Measurements from ENCODE around the gene TMEM41B.

Gene TMEM41B

DNA sequence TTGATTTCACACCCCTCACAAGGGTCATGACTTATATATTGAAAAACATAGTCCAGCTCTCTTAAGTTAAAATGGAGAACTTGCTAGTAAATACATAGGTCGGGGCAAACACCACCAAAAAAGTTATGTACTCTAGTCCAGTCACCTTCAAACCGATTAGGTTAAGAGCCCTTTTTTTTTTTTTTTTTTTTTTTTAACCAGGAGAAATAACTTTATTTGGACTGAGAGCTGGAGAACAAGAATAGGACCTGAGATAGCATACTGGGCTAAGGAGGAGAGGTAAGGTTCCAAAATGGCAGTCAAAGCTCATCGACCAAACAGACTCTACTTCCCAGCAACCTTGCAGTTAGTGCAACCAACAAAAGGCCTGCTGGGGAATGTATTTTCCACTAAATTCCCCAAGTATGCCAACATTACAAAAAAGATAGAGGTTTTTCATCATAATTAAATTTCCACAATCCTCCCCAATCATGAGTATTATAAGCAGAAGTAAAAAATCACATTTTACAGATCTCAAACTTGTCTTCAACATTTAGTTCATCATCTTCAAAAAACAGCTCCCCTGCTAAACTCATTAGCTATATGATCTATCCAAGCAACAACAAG is 3.8 kb downstream of the TMEM41B start:
- DNase-seq (ENCODE audit: extremely low read depth in 1 of 2, low read depth in 1 of 2) = no peak

- no peak for DNase-seq (ENCODE audit: extremely low read depth in 1 of 2, low read depth in 1 of 2)
These were observed 10.2 kb downstream of the TMEM41B start for GRCh38 chr11:9304178-9304577.

DNA sequence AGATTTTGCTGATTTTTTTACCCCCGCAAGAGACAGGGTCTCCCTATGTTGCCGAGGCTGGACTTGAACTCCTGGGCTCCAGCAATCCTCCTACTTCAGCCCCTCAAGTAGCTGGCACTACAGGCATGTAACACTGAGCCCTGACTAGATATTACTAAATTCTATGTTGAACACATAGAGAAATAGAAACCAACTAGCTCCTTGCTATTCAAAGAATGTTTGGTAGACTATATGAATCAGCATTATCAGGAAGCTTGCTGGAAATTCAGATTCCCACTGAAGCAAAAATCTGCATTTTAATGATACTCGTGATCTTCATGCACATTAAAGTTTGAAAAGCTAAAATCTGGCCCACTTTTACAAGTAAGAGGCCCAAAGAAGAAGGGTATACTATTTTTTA is 11.9 kb downstream of the TMEM41B start:
- no peak for DNase-seq (ENCODE audit: extremely low read depth in 1 of 2, low read depth in 1 of 2)

GRCh38 chr11:9301720-9302119 is 12.7 kb downstream of the TMEM41B start:
- DNase-seq (ENCODE audit: extremely low read depth in 1 of 2, low read depth in 1 of 2) = no peak

DNA sequence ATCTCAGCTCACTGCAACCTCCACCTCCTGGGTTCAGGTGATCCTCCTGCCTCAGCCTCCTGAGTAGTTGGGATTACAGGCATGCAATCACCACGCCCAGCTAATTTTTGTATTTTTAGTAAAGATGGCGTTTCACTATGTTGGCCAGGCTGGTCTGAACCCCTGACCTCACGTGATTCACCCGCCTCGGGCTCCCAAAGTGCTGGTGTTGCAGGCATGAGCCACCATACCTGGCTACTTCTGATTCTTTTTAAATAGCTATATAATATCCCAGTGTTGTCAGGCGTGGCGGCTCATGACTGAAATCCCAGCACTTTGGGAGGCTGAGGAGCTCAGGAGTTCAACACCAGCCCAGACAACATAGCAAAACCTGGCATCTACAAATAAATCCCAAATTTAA is 20.7 kb downstream of the TMEM41B start:
- DNase-seq (ENCODE audit: extremely low read depth in 1 of 2, low read depth in 1 of 2) = no peak

- DNase-seq (ENCODE audit: extremely low read depth in 1 of 2, low read depth in 1 of 2) = no peak
These were observed 28.4 kb downstream of the TMEM41B start for GRCh38 chr11:9285850-9286587.

DNA sequence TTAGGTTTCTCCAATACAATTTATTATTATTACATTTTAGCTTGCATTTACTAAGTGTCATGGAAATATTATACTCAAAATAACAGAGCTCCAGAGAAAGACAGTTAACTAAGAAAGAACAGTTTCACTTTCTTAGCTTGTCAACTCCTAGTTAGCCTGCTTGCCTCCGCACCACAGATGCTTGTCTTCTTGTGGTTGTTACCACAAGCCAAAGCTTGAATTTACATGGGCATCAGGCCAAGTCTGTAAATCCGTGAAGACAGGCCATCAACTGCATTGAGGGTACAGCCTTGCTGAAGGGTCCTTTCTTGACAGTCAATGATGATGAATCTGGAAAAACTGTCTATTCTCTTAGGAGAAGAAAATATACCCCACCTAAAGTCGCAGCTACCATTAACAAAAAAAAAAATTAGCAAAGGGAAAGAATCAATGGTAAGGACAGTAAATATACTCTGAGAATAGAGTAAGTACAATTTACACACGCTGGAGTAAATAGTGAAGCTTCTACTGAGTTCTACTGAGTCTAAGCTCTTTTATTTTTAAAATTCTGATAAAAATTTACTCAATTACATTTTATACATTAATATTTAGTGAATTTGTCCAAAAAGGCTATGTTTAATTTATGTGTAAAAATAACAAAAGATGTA is 33.6 kb downstream of the TMEM41B start:
- peak in 1 of 2 donors; percentile 57 for DNase-seq (ENCODE audit: extremely low read depth in 1 of 2, low read depth in 1 of 2)

GRCh38 chr11:9277176-9277575 is 37.2 kb downstream of the TMEM41B start:
- no peak for DNase-seq (ENCODE audit: extremely low read depth in 1 of 2, low read depth in 1 of 2)

DNA sequence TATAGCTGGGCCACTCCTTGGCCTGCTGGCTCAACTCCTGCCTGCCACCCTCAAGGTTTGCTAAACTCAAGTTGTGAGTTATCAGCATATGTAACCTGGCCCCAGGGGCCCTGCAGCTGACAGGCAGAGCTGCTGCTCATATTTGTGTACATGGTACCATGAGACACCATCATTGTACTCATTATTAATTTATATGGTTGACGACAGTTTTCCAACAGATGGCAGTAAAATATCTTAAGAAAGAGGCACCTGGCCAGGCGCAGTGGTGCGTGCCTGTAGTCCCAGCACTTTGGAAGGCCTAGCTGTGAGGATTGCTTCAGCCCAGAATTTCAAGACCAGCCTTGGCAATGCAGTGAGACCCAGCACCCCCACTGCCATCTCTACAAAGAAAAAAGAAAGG is 37.8 kb downstream of the TMEM41B start:
- no peak for DNase-seq (ENCODE audit: extremely low read depth in 1 of 2, low read depth in 1 of 2)

- DNase-seq (ENCODE audit: extremely low read depth in 1 of 2, low read depth in 1 of 2) = no peak
These were observed 39.7 kb downstream of the TMEM41B start for GRCh38 chr11:9274499-9275258.

- no peak for DNase-seq (ENCODE audit: extremely low read depth in 1 of 2, low read depth in 1 of 2)
These were observed 40.7 kb downstream of the TMEM41B start for GRCh38 chr11:9273376-9274336.

GRCh38 chr11:9269492-9270013 is 44.8 kb downstream of the TMEM41B start:
- DNase-seq (ENCODE audit: extremely low read depth in 1 of 2, low read depth in 1 of 2) = no peak

DNA sequence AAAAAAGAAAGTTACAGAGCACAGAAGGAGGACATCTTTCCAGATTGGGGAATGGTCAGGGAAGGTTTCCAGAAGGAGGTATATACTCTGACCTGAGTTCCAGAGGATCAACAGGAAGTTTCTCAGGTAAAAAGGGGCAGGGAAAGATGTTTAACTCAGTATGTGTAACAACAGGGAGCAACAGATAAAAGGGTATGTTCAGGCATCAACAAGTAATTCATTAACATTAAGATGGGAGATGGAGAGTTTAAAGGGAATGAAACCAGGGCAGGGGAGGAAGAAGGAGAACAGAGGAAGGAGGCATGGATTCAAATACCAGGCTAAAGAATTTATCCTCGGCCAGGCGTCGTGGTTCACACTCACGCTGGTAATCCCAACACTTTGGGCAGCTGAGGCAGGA is 46.7 kb downstream of the TMEM41B start:
- DNase-seq (ENCODE audit: extremely low read depth in 1 of 2, low read depth in 1 of 2) = no peak

- DNase-seq (ENCODE audit: extremely low read depth in 1 of 2, low read depth in 1 of 2) = no peak
These were observed 47.5 kb downstream of the TMEM41B start for GRCh38 chr11:9266926-9267325.

- DNase-seq (ENCODE audit: extremely low read depth in 1 of 2, low read depth in 1 of 2) = no peak
These were observed 48.2 kb downstream of the TMEM41B start for GRCh38 chr11:9266132-9266736.

GRCh38 chr11:9265211-9266131 is 48.9 kb downstream of the TMEM41B start, which contains the start of gene DENND5A:
Gene DENND5A (minus strand): TSS chr11:9265350. CDS start chr11:9265069, 281 bp downstream.
- peak in 1 of 2 donors; percentile 42 for DNase-seq (ENCODE audit: extremely low read depth in 1 of 2, low read depth in 1 of 2)

- no peak for DNase-seq (ENCODE audit: extremely low read depth in 1 of 2, low read depth in 1 of 2)
These were observed 49.8 kb downstream of the TMEM41B start for GRCh38 chr11:9264316-9265210.

Data from stimulated activated CD8-positive, alpha-beta memory T cell treated with anti-CD3 and anti-CD28 coated beads, Interleukin-7, amount 100 ng/mL, for 48 hours (primary cell).